HCT116 (cell line): ENCODE data around the gene NTN3. TPM values are rescaled to one million over a fixed set of nuclear protein-coding genes. Genes with fewer than 3 reads are reported as not detected.

Source experiments
- ATAC-seq: fragments of 200-7000 bp; cut with Tn5 transposase; 2 replicates; pipeline ENCODE4 v1.9.1; 2020; ENCODE audit warnings: mild to moderate bottlenecking, moderate library complexity
- BruUV-seq: library from RNA; stranded (reverse); fragments of 400-500 nt; replicated peaks from 2 replicates; lab custom pipeline; 2021; lab: Mats Ljungman, UMichigan
- CTCF ChIA-PET: fragments of 300-600 bp; sonication (Branson Sonifier 250); formaldehyde crosslinking; loops from one replicate; lab custom pipeline; 2021; ENCODE audit warnings: antibody characterized with exemption; lab: Charles Lee
- POLR2A ChIA-PET: fragments of 300-600, 350-600 bp; sonication (Branson Sonifier 250); formaldehyde crosslinking; loops from one replicate; lab custom pipeline; 2021; ENCODE audit warnings: antibody characterized with exemption; lab: Charles Lee
- RAD21 ChIA-PET, 2 experiments: fragments of 300-600 bp; sonication (Branson Sonifier 250); formaldehyde crosslinking; loops; one replicate each; lab custom pipeline; 2023; ENCODE audit warnings: low total read pairs in 2 of 2; ENCODE audit not compliant: uncharacterized antibody in 2 of 2, unreplicated experiment in 2 of 2, low non-redundant PET in 1 of 2; lab: Charles Lee
- DNase-seq: peaks from one replicate; pipeline ENCODE4 v3.0.0-alpha.2; 2010; ENCODE audit warnings: low read depth, low spot score
- H2AFZ ChIP-seq: fragments of 200-600 bp; shearing (Covaris generic), sonication (generic); 2 replicates; pipeline ENCODE4 v1.6.1; 2017; ENCODE audit warnings: low read depth, mixed run types, mixed read lengths, antibody characterized with exemption, low read length; ENCODE audit not compliant: poor library complexity, severe bottlenecking
- H3K27ac ChIP-seq: 2 replicates; pipeline ENCODE4 v1.5.1; 2012; ENCODE audit warnings: low read depth, low read length
- H3K27me3 ChIP-seq: fragments of 200-600 bp; sonication (generic); 2 replicates; pipeline ENCODE4 v1.6.1; 2016; ENCODE audit warnings: mixed run types, low read length, mixed read lengths; ENCODE audit not compliant: insufficient read depth
- H3K36me3 ChIP-seq, 2 experiments: fragments of 200-500 bp in 1 of 2; fragments of 200-600 bp in 1 of 2; sonication (Bioruptor generic) in 1 of 2; sonication (generic) in 1 of 2; 2 replicates each; pipeline versions ENCODE4 v1.5.1 to v1.6.1; 2014 to 2016; ENCODE audit warnings: low read length in 2 of 2, inconsistent platforms in 1 of 2, mixed read lengths in 1 of 2, mixed run types in 1 of 2; ENCODE audit not compliant: insufficient read depth in 2 of 2, control insufficient read depth in 1 of 2
- H3K4me1 ChIP-seq, 2 experiments: fragments of 200-600 bp in 1 of 2; sonication (generic) in 1 of 2; 2 replicates each; pipeline versions ENCODE4 v1.5.1 to v1.6.1; 2012 to 2017; ENCODE audit warnings: low read length in 2 of 2, inconsistent platforms in 1 of 2, mild to moderate bottlenecking in 1 of 2, mixed read lengths in 1 of 2, mixed run types in 1 of 2, moderate library complexity in 1 of 2; ENCODE audit not compliant: insufficient read depth in 2 of 2, control insufficient read depth in 1 of 2
- H3K4me2 ChIP-seq: fragments of 200-600 bp; sonication (generic); 2 replicates; pipeline ENCODE4 v1.6.1; 2017; ENCODE audit warnings: mixed run types, low read length, mixed read lengths
- H3K4me3 ChIP-seq, 2 experiments: fragments of 200-600 bp in 1 of 2; sonication (generic) in 1 of 2; replicated peaks in 1 of 2; 2 replicates each; pipeline ENCODE4 v1.5.1; 2011 to 2016; ENCODE audit warnings: low read length in 2 of 2, control low read depth in 1 of 2, low read depth in 1 of 2, mild to moderate bottlenecking in 1 of 2, mixed read lengths in 1 of 2, mixed run types in 1 of 2
- H3K79me2 ChIP-seq: fragments of 200-600 bp; sonication (generic); 2 replicates; pipeline ENCODE4 v1.6.1; 2017; ENCODE audit warnings: mild to moderate bottlenecking, mixed run types, low read length, moderate library complexity, mixed read lengths; ENCODE audit not compliant: insufficient read depth
- H3K9ac ChIP-seq: fragments of 200-600 bp; sonication (generic); 2 replicates; pipeline ENCODE4 v1.6.1; 2016; ENCODE audit warnings: low read length, mixed read lengths
- H3K9me2 ChIP-seq: fragments of 200-600 bp; sonication (generic), shearing (Covaris generic); 2 replicates; pipeline ENCODE4 v1.6.1; 2017; ENCODE audit warnings: mixed run types, mild to moderate bottlenecking, moderate library complexity; ENCODE audit not compliant: insufficient read depth
- H3K9me3 ChIP-seq, 2 experiments: fragments of 200-500 bp in 1 of 2; fragments of 200-600 bp in 1 of 2; sonication (Bioruptor generic) in 1 of 2; sonication (generic) in 1 of 2; 2 replicates each; pipeline ENCODE4 v1.6.1; 2014 to 2017; ENCODE audit warnings: low read length in 2 of 2, mixed read lengths in 2 of 2, inconsistent platforms in 1 of 2, low read depth in 1 of 2, mild to moderate bottlenecking in 1 of 2, mixed run types in 1 of 2, moderate library complexity in 1 of 2; ENCODE audit not compliant: control insufficient read depth in 1 of 2, insufficient read depth in 1 of 2
- H4K20me1 ChIP-seq: fragments of 200-600 bp; sonication (generic), shearing (Covaris generic); 2 replicates; pipeline ENCODE4 v1.6.1; 2017; ENCODE audit warnings: mixed run types, mild to moderate bottlenecking, moderate library complexity; ENCODE audit not compliant: insufficient read depth
- EGR1 ChIP-seq: IDR thresholded peaks from 2 replicates; pipeline ENCODE4 v1.6.1; 2012; ENCODE audit warnings: low read depth
- ELF1 ChIP-seq: IDR thresholded peaks from 2 replicates; pipeline ENCODE4 v1.6.1; 2012; ENCODE audit warnings: low read depth, borderline replicate concordance
- EZH2phosphoT487 ChIP-seq: fragments of 200-600 bp; IDR thresholded peaks from 2 replicates; pipeline ENCODE4 v1.6.1; 2018; ENCODE audit warnings: antibody characterized with exemption, borderline replicate concordance
- MAX ChIP-seq: IDR thresholded peaks from 2 replicates; pipeline ENCODE4 v1.6.1; 2012
- SIN3A ChIP-seq: IDR thresholded peaks from 2 replicates; pipeline ENCODE4 v1.6.1; 2012; ENCODE audit warnings: low read depth
- SRF ChIP-seq: IDR thresholded peaks from 2 replicates; pipeline ENCODE4 v1.6.1; 2012; ENCODE audit warnings: low read depth
- YY1 ChIP-seq: IDR thresholded peaks from 2 replicates; pipeline ENCODE4 v1.6.1; 2011; ENCODE audit warnings: low read length, low read depth, moderate library complexity, mild to moderate bottlenecking; ENCODE audit not compliant: insufficient replicate concordance; ENCODE audit errors: extremely low read depth
- ZFX ChIP-seq: fragments of 450-650 bp; IDR thresholded peaks from 2 replicates; pipeline ENCODE4 v1.6.1; 2017
- ZNF274 ChIP-seq: fragments of 200-500 bp; sonication (Bioruptor generic); IDR thresholded peaks from 2 replicates; pipeline ENCODE4 v1.6.1; 2014; ENCODE audit warnings: mild to moderate bottlenecking, low read depth, low read length, inconsistent platforms
- intact Hi-C: fragments of 100-400 bp; cut with micrococcal nuclease; formaldehyde crosslinking; loops from 2 replicates; pipeline ENCODE4 v1.10.0; 2022
- total RNA-seq: library from RNA; stranded (reverse); gene quantifications from one replicate; pipeline ENCODE4 v1.2.1, GENCODE V29; 2021; ENCODE audit not compliant: unreplicated experiment

NTN3 gene
- total RNA-seq, 1 experiment from 2014 or later, result 0.30 TPM

GRCh38 chr16:2489581-2489980, 18.5 kb downstream of the NTN3 start:
- ATAC-seq (no peak; the same call in 1 of the 2 replicates), DNase-seq (no peak)
- ChIA-PET CTCF (no interaction called here), POLR2A (no interaction called here), RAD21 (no interaction called here)
- no peaks in the 10 kb centered on the region for H4K20me1 ChIP-seq
- intact Hi-C loops, result no loop called here
- no peak overlapping the region for H3K4me2 ChIP-seq
- no peaks in the 10 kb centered on the region for H3K9me3 ChIP-seq
- H3K4me3 ChIP-seq, result no peak overlapping the region
- no TSS peak for BruUV-seq
- H2AFZ ChIP-seq, result no peak overlapping the region
- no peaks in the 10 kb centered on the region for H3K4me1 ChIP-seq
- no peak overlapping the region for H3K27ac ChIP-seq
- no peaks in the 10 kb centered on the region for H3K27me3 ChIP-seq
- no peak for TF ChIP-seq ZFX
- TF ChIP-seq EGR1, result no peak
- TF ChIP-seq EZH2phosphoT487, result no peak
- TF ChIP-seq ZNF274, result no peak
- TF ChIP-seq MAX, result no peak
- TF ChIP-seq YY1, result no peak
- TF ChIP-seq ELF1, result no peak
- H3K9ac ChIP-seq, result no peak overlapping the region
- peaks cover 17% of the 10 kb centered on the region; the same call in 1 of the 2 replicates for H3K79me2 ChIP-seq
- no peaks in the 10 kb centered on the region for H3K9me2 ChIP-seq
- no peaks in the 10 kb centered on the region; a peak in 1 of 4 replicates for H3K36me3 ChIP-seq

GRCh38 chr16:2490190-2491105, 19.4 kb downstream of the NTN3 start:
- Histone ChIP-seq H3K9me3 (no peaks in the 10 kb centered on the region), H3K4me1 (no peaks in the 10 kb centered on the region), H3K9me2 (no peaks in the 10 kb centered on the region), H2AFZ (no peak overlapping the region), H4K20me1 (no peaks in the 10 kb centered on the region), H3K36me3 (no peaks in the 10 kb centered on the region; a peak in 1 of 4 replicates), H3K4me2 (no peak overlapping the region), H3K79me2 (peaks cover 17% of the 10 kb centered on the region; the same call in 1 of the 2 replicates), H3K9ac (no peak overlapping the region), H3K4me3 (no peak overlapping the region), H3K27ac (no peak overlapping the region), H3K27me3 (no peaks in the 10 kb centered on the region)
- ATAC-seq, result no peak
- BruUV-seq, result no TSS peak
- no peak for DNase-seq
- POLR2A ChIA-PET, result no interaction called here
- RAD21 ChIA-PET, result no interaction called here
- CTCF ChIA-PET, result no interaction called here
- intact Hi-C loops, result no loop called here
- TF ChIP-seq ZFX, result no peak
- TF ChIP-seq EZH2phosphoT487, result no peak
- TF ChIP-seq SIN3A, result no peak
- TF ChIP-seq ZNF274, result no peak
- no peak for TF ChIP-seq SRF
- TF ChIP-seq, all 23 proteins: peak for 0
